SU-DHL-6 (cell line): ENCODE data around the gene HS6ST1.

Experiments
- EZH2phosphoT487 ChIP-seq: fragments of 200-600 bp; sonication (generic), shearing (Covaris generic); conservative IDR thresholded peaks from 2 replicates; pipeline ENCODE4 v1.6.1; 2018; ENCODE audit warnings: mild to moderate bottlenecking, antibody characterized with exemption, low read length, moderate library complexity, mixed read lengths
- TF ChIP-seq, protein P1 (sequence below): fragments of 200-600 bp; sonication (generic); IDR thresholded peaks from one replicate; pipeline ENCODE4 v1.5.1; 2017; ENCODE audit warnings: antibody characterized with exemption, mild to moderate bottlenecking, low read length, moderate library complexity; ENCODE audit not compliant: insufficient read depth, poor library complexity, severe bottlenecking

DNA sequence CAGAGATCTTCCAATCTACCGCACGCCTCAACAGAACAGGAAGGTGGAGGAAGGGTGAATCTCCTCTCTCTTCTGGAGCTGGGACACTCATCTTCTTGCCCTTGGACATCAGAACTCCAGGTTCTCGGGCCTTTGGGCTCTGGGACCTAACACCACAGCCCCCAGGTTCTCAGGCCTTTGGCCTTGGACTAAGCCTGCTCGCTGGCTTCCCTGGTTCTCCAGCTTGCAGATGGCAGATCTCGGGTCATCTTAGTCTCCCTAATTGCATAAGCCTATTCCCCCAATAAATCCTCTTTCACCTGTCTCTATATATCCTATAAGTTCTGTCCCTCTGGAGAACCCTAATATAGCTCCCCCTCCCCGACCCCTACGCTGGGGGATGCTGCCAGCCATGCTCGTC lies 14.8 kb downstream of the HS6ST1 start:
- TF ChIP-seq, protein P1, sequence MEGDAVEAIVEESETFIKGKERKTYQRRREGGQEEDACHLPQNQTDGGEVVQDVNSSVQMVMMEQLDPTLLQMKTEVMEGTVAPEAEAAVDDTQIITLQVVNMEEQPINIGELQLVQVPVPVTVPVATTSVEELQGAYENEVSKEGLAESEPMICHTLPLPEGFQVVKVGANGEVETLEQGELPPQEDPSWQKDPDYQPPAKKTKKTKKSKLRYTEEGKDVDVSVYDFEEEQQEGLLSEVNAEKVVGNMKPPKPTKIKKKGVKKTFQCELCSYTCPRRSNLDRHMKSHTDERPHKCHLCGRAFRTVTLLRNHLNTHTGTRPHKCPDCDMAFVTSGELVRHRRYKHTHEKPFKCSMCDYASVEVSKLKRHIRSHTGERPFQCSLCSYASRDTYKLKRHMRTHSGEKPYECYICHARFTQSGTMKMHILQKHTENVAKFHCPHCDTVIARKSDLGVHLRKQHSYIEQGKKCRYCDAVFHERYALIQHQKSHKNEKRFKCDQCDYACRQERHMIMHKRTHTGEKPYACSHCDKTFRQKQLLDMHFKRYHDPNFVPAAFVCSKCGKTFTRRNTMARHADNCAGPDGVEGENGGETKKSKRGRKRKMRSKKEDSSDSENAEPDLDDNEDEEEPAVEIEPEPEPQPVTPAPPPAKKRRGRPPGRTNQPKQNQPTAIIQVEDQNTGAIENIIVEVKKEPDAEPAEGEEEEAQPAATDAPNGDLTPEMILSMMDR, result no peak
- TF ChIP-seq EZH2phosphoT487, result no peak
